ENCODE data around the gene FLNB.

FLNB gene

DNA sequence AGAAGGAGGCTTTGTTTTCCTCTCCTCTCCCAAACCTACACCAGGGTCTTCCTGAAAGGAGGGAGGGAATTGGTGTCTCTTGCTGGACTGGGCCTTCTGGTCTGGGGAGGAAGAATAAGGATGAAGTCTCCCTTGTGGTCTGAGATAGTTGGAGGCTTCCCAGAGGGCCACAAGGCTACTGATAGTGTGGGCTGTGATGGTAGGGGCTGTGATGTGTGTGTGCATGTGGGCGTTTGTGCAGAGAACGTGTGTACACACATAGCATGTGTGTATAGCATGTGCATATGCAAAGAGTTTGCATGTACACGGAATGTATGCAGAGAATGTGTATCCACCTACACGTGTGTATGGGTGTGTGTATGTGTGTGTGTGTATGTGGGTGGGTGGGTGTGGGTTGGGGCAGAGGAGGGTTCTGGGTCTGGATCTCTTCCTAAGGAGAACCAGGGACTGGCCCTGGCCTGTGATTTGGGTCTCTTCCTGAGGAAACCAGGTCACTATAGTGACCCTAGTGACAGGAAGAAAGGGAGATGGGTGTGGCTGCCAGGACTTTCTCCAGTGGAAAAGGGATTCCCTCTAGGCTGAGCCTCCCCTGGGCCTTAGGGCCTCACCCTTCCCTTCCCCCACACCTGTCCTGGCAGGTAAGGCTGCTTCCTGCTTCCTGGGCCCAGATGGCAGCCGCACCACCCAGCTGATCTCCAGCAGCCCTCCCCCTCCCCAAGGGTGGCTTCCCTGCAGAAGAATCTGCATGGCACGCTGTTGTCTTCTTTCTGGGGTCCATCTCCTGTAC, 1.7 kb downstream of the FLNB start:
- no peak for DNase-seq

DNA sequence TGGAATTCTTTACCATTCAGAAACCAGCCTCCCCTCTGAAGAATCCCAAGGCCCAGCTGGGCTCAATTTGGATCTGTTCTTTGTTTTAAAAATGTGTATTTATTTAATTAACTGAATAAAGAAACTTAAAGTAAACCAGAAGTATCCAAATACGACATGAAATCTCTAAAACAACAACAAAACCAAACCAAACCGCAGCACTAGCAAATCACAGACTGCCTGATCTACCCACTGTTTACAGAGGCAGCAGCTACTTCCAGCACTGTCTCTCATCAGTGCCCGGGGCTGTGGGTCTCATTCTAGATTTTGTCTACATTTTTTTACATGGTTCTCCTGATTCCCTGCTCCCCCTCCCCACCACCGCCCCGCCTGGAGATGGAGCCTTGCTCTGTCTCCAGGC, 2.3 kb downstream of the FLNB start:
- DNase-seq = no peak

DNA sequence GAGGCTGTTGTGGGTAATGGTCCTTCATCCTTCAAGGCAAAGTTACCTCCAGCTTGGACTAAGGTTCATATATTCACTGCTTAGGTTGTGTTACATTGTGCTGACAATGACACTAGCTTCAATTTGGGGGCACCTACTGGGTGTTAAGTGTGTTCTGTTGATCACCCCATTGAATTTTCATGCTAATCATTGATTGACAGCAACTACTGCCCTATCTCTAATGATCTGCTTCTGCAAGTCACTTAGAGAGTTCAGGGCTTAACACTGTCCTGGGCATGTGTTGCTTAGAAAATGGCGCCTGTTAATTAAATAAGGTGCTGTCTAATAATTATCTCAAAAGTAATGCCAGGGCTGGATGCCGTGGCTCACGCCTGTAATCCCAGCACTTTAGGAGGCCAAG, 3.4 kb downstream of the FLNB start:
- no peak for DNase-seq

DNA sequence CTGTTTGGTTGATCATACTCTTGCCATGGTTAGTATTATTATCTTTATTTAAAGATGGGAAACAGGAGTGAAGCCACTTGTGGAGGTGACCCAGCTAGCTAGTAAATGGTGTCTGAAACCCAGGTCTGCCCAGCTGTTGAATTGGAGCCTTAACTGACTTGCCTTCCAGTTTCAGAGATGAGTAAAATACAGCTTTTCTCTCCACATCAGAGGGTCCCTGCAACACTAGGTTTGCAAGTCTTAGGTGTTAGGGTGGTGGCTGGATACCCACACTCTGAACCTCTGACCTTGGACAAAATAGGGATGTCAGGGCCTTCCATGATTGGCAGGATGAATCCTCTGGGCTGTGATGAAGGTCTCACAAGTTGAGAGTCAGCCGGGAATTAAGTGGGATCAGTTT, 4.1 kb downstream of the FLNB start:
- DNase-seq = no peak

DNA sequence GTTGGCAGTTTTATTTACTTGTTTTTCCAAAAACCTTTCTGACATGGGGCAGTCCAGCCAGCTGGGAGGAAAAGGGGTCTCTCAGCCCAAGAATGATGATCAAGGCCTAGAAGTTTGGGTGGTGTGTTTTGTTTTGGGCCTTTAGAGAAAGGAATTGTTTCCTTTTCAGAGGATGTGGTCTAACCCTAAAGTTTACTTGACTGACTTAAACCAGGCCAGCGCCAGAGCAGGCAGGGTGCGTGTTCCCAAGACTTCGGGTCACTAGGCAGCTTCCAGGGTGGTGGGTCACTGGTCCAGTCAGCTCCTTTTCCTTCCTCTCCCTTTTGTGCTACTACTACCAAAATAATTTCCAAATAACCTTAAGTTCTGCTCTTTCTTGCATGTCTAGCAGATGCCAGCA, 4.9 kb downstream of the FLNB start:
- no peak for DNase-seq

DNA sequence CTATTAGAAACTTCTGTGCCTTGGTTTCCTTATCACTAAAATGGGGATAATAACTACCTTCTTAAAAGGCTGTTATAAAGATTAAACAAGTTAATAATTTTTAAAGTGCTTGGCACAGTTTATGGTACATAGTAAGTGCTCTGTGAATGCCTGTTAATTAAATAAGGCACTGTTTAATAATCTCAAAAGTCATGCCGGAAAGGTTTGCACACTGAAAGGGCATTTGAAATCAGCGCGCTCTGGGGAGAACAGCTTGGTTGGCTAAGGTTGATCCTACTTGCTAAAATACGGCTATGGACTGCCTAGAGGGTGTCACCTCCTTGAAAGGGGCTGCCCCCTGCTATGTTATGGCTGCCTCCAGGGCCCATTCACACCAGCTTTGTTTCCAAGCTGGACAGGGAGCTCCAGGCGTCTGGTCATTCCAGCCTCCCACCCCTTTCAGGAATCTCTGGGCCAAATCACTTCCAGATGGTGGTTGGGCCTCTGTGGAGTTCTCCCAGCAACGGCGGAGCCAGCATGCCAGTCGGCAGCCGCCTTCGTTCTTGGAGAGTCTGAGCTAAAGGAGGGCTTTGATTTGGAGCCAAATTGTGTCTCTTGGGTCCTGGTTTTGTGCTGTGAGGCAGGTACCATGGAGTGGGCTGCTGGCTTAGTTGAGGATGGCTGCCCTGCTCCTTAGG, 5.9 kb downstream of the FLNB start:
- no peak for DNase-seq

DNA sequence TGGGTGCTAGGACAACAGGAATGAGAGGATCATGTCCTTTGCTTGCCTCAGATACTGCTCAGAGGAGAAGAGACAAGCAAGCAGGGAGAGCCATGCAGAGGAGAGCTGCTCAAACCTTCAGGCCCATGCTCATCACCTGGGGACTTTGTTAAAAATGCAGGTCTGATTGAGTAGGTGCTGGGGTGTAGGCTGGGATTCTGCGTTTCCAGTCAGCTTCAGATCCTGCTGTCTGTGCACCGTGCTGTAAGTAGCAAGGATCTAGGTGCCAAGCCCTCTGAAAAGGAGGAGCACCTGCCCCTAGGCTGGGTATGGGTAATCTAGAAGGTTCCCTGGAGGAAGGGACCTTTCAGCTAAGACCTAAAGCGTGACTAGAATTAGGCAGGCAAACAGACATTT, 7.3 kb downstream of the FLNB start:
- DNase-seq = no peak

DNA sequence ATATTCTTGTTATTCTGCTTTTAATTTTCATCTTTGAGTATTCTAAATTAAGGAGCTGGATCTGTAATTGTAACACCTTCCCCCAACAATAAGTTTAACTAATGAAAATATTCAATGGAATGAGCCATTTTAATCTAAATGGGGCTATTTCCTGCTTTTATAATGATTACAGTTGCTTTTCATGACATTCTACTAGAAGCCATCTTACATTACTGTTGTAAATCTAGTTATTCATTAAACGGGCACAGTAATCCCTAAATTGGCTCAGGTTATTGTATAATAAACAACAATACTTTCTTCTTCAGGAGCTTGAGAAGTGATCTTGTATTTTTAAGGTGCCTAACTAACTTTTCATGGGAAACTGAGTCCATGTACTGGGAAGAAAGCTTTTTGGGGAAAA, 8.5 kb downstream of the FLNB start:
- DNase-seq = no peak

DNA sequence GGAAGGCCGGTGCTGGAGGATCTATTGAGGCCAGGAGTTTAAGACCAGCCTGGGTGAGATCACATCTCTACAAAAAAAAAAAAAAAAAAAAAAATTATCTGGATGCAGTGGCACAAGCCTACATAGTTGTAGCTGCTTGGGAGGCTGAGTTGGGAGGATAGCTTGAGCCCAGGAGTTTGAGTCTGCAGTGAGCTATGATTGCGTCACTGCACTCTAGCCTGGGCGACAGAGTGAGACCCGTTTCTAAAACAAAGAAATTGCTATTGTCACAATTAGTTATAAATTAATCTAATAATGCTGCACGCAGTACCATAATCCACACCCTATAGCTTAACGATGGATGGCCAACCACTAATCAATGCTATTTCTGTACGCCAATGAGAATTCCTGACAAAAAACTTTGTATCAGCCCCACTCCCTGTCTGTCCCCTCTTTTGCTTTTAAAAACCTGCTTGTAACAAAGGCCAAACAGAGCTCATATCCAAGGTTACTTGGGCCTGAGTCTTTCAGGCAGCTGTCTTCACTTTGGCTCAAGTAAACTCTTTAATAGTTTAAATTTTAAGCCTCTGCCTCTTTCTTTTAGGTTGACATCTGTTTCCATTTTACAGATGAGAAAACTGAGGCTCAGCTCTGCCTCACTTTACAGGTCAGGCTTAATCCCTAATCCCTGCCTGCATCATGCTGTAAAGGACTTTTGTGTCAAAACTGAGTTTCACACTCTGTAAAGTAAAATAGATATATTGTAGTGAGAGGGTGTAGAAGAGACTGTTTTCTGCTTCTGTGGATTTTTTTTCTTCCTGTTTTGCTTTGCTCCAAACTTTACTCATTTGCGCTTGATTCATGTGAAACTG, 10.9 kb downstream of the FLNB start:
- DNase-seq = no peak

DNA sequence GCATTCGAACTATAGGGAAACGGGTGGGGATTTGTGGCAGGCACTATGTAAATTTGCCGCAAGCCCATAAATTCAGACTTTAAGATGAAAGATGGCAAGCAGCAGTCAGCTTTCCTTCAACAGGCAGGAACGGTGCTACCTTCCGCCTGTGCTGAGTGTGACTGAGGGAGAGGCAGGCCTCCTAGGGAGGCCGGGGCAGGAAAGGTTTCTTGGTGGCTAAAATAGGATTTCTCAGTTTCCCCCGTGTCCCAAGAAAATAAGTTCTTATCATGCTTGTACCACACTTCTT, 12.5 kb downstream of the FLNB start:
- DNase-seq = no peak

DNA sequence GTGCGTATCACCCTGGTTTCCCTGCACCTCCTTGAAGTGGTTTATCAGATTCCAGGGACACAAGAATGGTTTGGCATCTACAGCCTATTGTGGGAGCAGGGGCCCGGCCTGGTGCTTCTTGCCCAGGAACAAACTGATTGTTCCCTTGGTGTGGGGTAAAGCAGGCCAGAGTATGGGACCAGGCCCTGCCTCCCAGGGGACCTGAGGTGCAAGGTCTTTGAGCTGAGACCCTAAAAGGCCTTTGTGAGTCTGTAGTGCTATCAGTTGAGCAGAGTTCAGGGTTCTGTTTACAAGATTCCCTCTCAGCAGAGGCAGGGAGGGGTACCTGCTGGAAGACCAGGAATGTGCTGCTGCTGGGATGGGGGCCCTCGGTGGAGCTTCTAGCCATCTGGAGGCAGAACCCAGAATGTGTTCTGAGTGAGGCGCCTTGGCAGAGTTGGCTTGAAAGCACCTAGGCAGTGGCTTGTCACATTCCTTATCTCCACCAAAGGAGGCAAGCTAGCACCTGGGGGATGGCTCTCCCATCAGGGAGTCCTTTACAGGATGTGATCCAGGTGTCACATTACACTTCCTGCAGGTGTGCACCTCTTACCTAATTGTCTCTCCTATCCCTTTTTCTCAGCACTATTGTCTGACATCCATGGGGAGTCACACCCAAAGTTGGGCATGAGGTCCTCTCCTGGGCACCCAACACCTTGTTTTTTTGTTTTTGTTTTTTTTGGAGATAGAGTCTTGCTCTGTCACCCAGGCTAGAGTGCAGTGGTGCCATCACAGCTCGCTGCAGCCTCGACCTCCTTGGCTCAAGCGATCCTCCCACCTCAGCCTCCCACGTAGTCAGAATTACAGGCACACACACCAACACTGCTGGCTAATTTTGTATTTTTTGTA, 13.1 kb downstream of the FLNB start:
- DNase-seq = no peak

DNA sequence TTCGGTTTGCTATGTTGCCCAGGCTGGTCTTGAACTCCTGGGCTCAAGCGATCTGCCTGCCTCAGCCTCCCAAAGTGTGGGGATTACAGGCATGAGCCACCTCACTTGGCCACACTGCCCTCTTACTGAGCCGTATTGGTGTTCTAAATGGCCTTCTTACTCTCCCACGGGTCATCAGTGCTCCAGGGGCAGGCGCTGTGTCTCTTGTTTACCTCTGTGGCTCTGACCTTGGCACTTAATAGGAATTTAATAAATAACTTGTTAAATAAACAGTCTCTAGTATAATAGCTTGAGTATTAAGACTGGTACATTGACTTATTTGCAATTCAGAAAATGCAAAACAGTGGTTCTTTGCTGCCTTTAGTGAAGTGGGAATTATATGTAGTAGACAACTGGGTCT, 13.7 kb downstream of the FLNB start:
- DNase-seq = no peak

DNA sequence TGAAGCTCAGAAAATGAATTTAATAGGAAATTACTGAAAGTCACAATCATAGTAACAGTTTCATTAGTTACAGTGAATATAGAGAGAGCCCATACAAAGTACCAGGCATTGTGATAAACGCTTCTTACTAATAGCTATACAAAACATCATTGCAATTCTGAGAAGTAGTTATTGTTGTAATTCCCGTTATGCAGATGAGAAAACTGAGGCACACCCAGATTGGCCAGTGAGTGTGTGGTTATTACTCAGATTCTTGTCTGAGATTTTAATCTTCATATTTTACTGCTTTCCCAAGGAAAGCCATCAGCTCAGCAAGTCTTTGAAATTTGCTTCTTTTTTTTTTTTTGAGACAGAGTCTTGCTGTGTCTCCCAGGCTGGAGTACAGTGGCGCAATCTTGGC, 14.3 kb downstream of the FLNB start:
- no peak for DNase-seq

DNA sequence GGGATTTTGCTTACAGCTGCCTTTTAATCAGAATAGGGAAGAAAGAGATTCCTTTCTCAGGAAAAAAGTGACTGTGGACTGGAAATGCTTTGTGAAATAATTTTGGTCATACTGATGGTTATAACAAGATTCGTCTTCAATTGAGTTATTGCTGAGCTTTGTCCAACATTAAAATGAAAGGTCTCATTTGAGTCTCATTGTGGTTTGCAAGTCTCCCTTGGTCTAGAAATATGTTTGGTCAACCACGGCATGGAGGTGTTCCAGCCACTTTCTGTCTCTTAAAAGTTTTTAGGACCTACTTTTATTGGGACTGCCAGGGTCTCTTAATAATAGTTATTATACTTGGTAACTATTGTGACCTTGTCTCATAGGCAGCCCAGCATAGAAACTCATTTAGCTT, 15.3 kb downstream of the FLNB start:
- DNase-seq = no peak

DNA sequence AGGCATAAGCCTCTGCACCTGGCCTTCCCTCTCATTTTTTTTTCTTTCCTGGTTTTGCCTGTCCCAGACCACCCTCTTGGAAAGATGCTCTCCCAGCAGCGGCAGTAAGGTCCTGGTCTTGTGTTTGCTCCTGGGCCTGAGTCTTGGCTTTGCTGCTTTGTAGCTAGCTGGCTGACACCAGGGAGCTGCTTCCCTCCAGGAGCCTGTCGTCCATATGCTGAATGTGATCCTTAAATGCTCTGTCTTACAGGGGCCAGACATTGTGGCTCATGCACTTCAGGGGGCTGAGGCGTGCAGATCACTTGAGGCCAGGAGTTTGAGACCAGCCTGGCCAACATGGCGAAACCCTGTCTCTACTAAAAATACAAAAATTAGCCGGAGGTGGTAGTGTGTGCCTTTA, 17.2 kb downstream of the FLNB start:
- DNase-seq = no peak

DNA sequence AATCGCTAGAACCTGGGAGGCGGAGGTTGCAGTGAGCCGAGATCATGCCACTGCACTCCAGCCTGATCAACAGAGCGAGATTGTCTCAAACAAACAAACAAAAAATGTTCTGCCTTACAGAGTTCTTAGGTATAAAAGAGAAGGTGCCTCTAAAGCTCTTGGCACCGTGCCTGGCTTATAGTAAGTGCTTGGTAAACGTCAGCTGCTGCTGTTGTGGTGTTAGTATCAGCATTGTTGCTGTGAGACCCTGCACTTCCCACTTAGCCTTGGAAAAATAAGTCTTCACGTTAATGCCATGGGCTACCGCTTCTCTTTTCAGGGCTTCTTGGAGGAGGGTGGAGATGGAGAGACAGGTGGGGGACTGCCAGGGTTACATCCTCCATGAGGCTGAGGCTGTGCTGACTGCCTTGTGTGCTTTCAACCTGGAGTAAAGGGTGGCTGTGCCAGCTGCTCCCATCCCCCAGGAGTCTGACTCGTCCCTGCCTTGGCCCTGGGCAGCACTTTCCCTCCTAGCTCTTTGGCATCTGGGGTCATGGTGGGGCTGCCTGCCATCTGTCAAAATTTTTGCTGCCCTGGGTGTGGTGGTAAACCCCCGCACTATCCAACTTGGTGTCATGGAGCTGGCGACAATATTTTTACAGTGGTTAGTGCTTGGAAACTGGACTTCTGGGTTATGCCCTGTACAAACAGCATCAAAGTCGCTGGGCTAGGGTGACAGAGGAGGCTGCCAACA, 17.8 kb downstream of the FLNB start:
- no peak for DNase-seq

DNA sequence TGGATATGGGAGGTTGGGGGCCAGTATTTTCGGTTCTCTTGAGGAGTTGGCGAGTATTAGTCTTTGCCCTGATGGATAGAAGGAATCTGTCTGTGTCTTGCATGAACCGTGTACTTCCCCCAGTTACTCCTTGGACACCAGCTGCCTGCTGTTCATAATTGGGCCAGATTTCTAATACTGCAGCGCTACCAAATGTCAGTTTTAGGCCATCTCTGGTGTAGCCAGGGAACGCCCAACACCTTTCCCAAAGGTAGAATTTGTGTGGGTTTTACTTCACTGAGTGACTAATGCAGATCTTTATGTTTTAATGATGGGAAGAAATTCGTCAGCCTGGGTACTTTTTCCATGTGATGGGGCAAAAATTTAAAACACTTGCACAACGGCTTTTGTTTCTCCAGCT, 18.4 kb downstream of the FLNB start:
- DNase-seq = no peak

DNA sequence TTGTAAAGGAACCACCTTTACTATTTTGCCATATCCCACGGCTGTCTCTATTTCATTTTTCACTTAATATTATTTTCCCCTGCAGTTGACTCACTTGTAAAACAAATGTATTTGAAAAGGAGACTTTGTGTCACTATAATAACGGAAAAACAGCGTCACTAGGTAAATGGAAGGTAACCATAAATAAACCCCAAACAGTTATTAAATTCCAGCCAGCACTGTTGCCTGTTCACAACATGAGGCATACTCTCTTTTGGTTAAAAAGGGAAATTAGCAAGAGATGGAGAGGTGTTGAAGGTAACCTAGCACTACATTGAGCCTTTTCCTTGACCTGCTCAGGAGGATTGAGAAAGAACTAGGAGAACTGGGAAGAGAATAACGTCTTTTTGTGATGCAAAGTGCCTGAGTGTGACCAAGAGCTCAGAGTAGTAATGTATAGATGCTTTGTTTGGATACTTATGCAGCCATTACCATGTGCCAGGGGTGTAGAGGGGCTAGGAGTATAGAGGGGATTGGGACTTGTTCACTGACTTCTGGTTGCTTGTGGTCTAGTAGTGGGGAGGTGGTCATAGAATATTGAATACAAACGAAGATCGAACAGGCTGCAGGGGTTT, 19.6 kb downstream of the FLNB start:
- DNase-seq = no peak

DNA sequence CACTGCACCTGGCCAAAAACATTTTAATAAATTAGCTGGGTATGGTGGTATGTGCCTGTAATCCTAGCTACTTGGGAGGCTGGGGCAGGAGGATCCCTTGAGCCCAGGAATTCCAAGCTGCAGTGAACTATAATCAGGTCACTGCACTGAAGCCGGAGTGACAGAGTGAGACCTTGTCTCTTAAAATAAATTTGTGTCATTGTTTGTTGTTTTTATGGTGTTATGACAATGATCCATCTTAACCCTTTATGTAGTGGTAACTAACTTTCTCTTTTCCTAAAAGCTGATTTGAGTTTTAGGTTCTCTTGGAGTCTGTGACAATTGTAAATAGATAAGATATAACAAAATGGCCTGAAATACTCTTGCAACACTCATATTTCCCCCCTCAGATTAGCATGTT, 20.7 kb downstream of the FLNB start:
- DNase-seq = no peak

DNA sequence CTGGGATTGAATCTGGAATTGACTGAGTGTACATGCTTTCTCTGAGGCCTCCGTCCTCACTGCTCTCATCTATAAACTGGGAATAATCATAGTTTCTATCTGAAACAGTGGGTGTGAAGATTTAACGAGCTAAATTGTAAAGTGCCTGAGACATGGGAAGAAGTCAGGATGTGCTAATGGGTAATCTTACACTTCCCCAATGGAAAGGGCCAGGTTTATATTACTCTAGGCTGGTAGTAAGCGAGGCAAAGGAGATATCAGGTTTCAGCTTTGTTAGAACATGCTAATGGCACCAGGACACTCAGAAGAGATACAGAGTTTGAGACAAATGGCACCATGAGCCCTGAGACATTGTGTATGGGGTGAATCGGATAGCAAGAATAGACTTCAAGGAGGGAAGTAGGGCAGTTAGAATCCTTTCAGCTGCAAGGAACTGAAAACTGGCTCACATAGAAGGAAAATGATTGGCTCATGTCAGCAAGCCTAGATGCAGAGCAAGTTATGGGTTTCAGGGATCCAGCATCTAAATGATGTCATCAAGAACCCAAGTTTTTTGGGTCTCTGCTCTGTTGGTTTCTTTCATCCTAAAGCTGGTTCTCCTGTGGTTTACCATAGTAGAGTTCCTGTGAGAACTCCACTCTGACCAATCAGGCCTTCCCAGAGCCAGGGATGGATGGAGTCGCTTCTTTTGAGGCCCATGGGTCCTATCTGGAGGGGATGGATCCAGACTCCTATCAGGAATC, 21.8 kb downstream of the FLNB start:
- DNase-seq = no peak

DNA sequence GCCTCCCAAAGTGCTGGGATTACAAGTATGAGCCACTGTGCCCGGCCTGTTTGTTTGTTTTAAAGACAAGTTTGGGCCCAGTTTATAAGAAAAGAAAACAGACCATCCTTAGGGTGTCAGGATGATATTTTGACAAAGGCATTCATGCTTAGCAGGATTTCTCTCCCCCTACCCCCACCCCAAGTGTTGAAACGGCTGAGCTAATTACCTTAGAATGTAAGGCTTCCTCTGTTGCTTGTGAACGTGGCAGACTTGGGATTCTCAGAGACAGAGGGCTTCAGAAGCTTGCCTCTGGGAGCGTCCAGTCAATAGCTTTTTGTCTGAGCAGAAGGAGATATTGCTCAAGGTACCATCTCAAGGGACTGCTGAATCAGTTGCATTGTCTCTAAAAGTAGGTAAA, 24.0 kb downstream of the FLNB start:
- DNase-seq = no peak
